ENCODE results near the gene NEK7. TPM values are rescaled to one million over a fixed set of nuclear protein-coding genes. Genes with fewer than 3 reads are reported as not detected.

Gene NEK7
- total and polyA plus RNA-seq, 2 of the 8 experiments (the other 6 are each of a cell fraction or from before 2014, with no cell fraction given), result 5.1 to 10.0 TPM

GRCh38 chr1:198168227-198168626, 11.4 kb downstream of the NEK7 start:
- H3K18ac ChIP-seq (ENCODE audit: extremely low read depth, low read length), result no peak overlapping the region
- no peaks in the 10 kb centered on the region for H3K9me3 ChIP-seq (ENCODE audit: insufficient read depth in 2 of 2, low read depth in 1 of 2, low read length in 1 of 2)
- 0 out of 2 replicates have a peak overlapping the region, but pooled peaks have one; percentile 10 for H3K27ac ChIP-seq (ENCODE audit: low read depth, low read length)
- H3K14ac ChIP-seq (ENCODE audit: insufficient read length), result no peak overlapping the region
- peaks cover 4% of the 10 kb centered on the region for H3K79me1 ChIP-seq (ENCODE audit: low read depth, low read length)
- H3K56ac ChIP-seq (replicated peaks; ENCODE audit: insufficient read length, low read depth, low read length), result no peak overlapping the region
- no peak for FAIRE-seq
- H3K23me2 ChIP-seq (ENCODE audit: low read depth, low read length), result no peaks in the 10 kb centered on the region
- H3K9ac ChIP-seq (replicated peaks in 1 of 4; ENCODE audit: extremely low read depth in 1 of 4, low read depth in 3 of 4, low read length in 3 of 4), result no peak overlapping the region
- ChIA-PET CTCF (ENCODE audit: partially characterized antibody) (interaction anchor here (0.8 to 1.2 kb wide), 2 partner anchors 12 to 20 kb away, joined by 3 to 7 read pairs; partner anchors contain the start of gene NEK7), POLR2A (ENCODE audit: partially characterized antibody) (no interaction called here)
- no peak for DNase-seq (ENCODE audit: low read depth in 1 of 2, low spot score in 2 of 2)
- H3K23ac ChIP-seq (ENCODE audit: insufficient read length), result no peak overlapping the region
- no peaks in the 10 kb centered on the region for H3K36me3 ChIP-seq (ENCODE audit: control insufficient read depth in 2 of 4, insufficient read depth in 4 of 4, low read length in 3 of 4)
- H4K8ac ChIP-seq (ENCODE audit: extremely low read depth, insufficient read depth, low read length), result no peak overlapping the region
- WGBS, 2 experiments (ENCODE audit: extremely low coverage in 1 of 2, insufficient coverage in 1 of 2, insufficient read length in 1 of 2, insufficient replicate concordance in 2 of 2, low coverage in 1 of 2, low lambda C conversion rate in 2 of 2, missing lambda C conversion rate in 1 of 2), result 68% methylated on average over 3 of the region's 3 CpGs; no CpG with 5 or more reads in 1 of the 2 experiments
- peaks cover 0 to 3% of the 10 kb centered on the region in 2 experiments for H4K20me1 ChIP-seq (replicated peaks in 1 of 2; ENCODE audit: control insufficient read depth in 1 of 2, insufficient read depth in 2 of 2, low read length in 2 of 2)
- peaks cover 0 to 4% (median 1%) of the 10 kb centered on the region in 4 experiments; a peak in 5 of 7 replicates for H3K4me1 ChIP-seq (replicated peaks in 1 of 4; ENCODE audit: control insufficient read depth in 3 of 4, insufficient read depth in 4 of 4, low read length in 3 of 4)
- no peak overlapping the region for H4K5ac ChIP-seq (ENCODE audit: insufficient read length, low read depth, low read length)
- no peak overlapping the region for H2AK5ac ChIP-seq (ENCODE audit: low read depth, low read length)
- H2BK12ac ChIP-seq (ENCODE audit: low read depth, low read length), result no peak overlapping the region
- H4K91ac ChIP-seq (replicated peaks; ENCODE audit: insufficient read length, low read length), result no peak overlapping the region
- H3K4me3 ChIP-seq (ENCODE audit: extremely low read depth in 1 of 4, insufficient read depth in 2 of 4, low read depth in 3 of 4, low read length in 4 of 4), result no peak overlapping the region
- H2BK15ac ChIP-seq (ENCODE audit: low read length), result no peak overlapping the region
- no peak overlapping the region for H2BK5ac ChIP-seq (ENCODE audit: low read depth, low read length)
- H2BK20ac ChIP-seq (ENCODE audit: low read length), result no peak overlapping the region
- H3K4ac ChIP-seq (replicated peaks; ENCODE audit: insufficient read length, low read depth, low read length), result no peak overlapping the region
- H3K79me2 ChIP-seq (ENCODE audit: control insufficient read depth in 1 of 2, insufficient read depth in 2 of 2, low read length in 2 of 2), result peaks cover 0 to 87% of the 10 kb centered on the region in 2 experiments; a peak in 2 of 4 replicates
- H2AFZ ChIP-seq (ENCODE audit: low read length), result no peak overlapping the region
- no peak for TF ChIP-seq PHF8 (conservative IDR thresholded peaks at IDR 0.05; ENCODE audit: low read depth, low read length)
- no peak for TF ChIP-seq POLR2AphosphoS5 (IDR thresholded peaks at IDR 0.05; ENCODE audit: low read depth, low read length)
- TF ChIP-seq KDM5A (IDR thresholded peaks at IDR 0.05; ENCODE audit: low read length), result no peak
- TF ChIP-seq KDM4A (IDR thresholded peaks at IDR 0.05; ENCODE audit: low read depth, low read length, severe bottlenecking), result no peak
- H3K4me2 ChIP-seq (ENCODE audit: insufficient read depth in 1 of 2, low read depth in 2 of 2, low read length in 2 of 2), result no peak overlapping the region
- peak overlapping the region; percentile 31 for H2BK120ac ChIP-seq (replicated peaks; ENCODE audit: low read depth, low read length)
- H3K27me3 ChIP-seq (replicated peaks in 1 of 4; ENCODE audit: control insufficient read depth in 3 of 4, extremely low read depth in 1 of 4, insufficient read depth in 3 of 4, low read length in 3 of 4), result no peaks in the 10 kb centered on the region

All from H1 (cell line).